HUES48 (cell line): ENCODE measurements around the gene BNC2.

ENCODE experiments used
- H3K27ac ChIP-seq: one replicate; pipeline ENCODE4 v1.7.0; 2013; ENCODE audit warnings: low read depth, low read length, inconsistent platforms
- H3K27me3 ChIP-seq: 2 replicates; pipeline ENCODE4 v1.6.1; 2013; ENCODE audit warnings: mild to moderate bottlenecking, low read length; ENCODE audit not compliant: control insufficient read depth, insufficient read depth
- H3K36me3 ChIP-seq: 2 replicates; pipeline ENCODE4 v1.6.1; 2013; ENCODE audit warnings: low read length; ENCODE audit not compliant: control insufficient read depth, insufficient read depth
- H3K4me1 ChIP-seq: 2 replicates; pipeline ENCODE4 v1.6.1; 2013; ENCODE audit warnings: mild to moderate bottlenecking, low read length; ENCODE audit not compliant: control insufficient read depth, insufficient read depth
- H3K4me3 ChIP-seq: 2 replicates; pipeline ENCODE4 v1.5.1; 2013; ENCODE audit warnings: mild to moderate bottlenecking, low read depth, low read length
- H3K9ac ChIP-seq: 2 replicates; pipeline ENCODE4 v1.6.1; 2013; ENCODE audit warnings: mild to moderate bottlenecking, low read depth, low read length, moderate library complexity
- H3K9me3 ChIP-seq: 2 replicates; pipeline ENCODE4 v1.6.1; 2013; ENCODE audit warnings: low read length; ENCODE audit not compliant: control insufficient read depth, insufficient read depth

Gene BNC2

GRCh38 chr9:16816011-16816410 is 54.5 kb downstream of the BNC2 start:
- no peaks in the 10 kb centered on the region for H3K9me3 ChIP-seq
- no peaks in the 10 kb centered on the region for H3K36me3 ChIP-seq
- no peaks in the 10 kb centered on the region for H3K27me3 ChIP-seq
- H3K4me3 ChIP-seq = no peak overlapping the region
- peak overlapping the region; percentile 28 for H3K27ac ChIP-seq
- peaks cover 44% of the 10 kb centered on the region for H3K4me1 ChIP-seq
- H3K9ac ChIP-seq = no peak overlapping the region

GRCh38 chr9:16815079-16815478 is 55.4 kb downstream of the BNC2 start:
- H3K9ac ChIP-seq = no peak overlapping the region
- H3K4me1 ChIP-seq = peaks cover 50% of the 10 kb centered on the region
- H3K27ac ChIP-seq = no peak overlapping the region
- H3K36me3 ChIP-seq = no peaks in the 10 kb centered on the region
- no peaks in the 10 kb centered on the region for H3K27me3 ChIP-seq
- no peaks in the 10 kb centered on the region for H3K9me3 ChIP-seq
- no peak overlapping the region for H3K4me3 ChIP-seq

GRCh38 chr9:16813838-16814237 is 56.6 kb downstream of the BNC2 start:
- Histone ChIP-seq H3K27ac (no peak overlapping the region), H3K27me3 (no peaks in the 10 kb centered on the region), H3K9ac (no peak overlapping the region), H3K4me3 (no peak overlapping the region), H3K4me1 (peaks cover 61% of the 10 kb centered on the region), H3K9me3 (no peaks in the 10 kb centered on the region), H3K36me3 (no peaks in the 10 kb centered on the region)

GRCh38 chr9:16811987-16812685 is 58.3 kb downstream of the BNC2 start:
- Histone ChIP-seq H3K9me3 (no peaks in the 10 kb centered on the region), H3K4me3 (no peak overlapping the region), H3K27ac (peak overlapping the region; percentile 54), H3K27me3 (no peaks in the 10 kb centered on the region), H3K4me1 (peaks cover 71% of the 10 kb centered on the region), H3K36me3 (no peaks in the 10 kb centered on the region), H3K9ac (no peak overlapping the region; the same call in 1 of the 2 replicates)

- Histone ChIP-seq H3K9me3 (no peaks in the 10 kb centered on the region), H3K4me1 (peaks cover 64% of the 10 kb centered on the region), H3K27ac (peak overlapping the region; percentile 89), H3K4me3 (no peak overlapping the region), H3K9ac (0 out of 2 replicates have a peak overlapping the region, but pooled peaks have one; percentile 2), H3K27me3 (no peaks in the 10 kb centered on the region), H3K36me3 (no peaks in the 10 kb centered on the region)
Measured at GRCh38 chr9:16809912-16810610, 60.4 kb downstream of the BNC2 start.

- H3K4me1 ChIP-seq = peaks cover 78% of the 10 kb centered on the region
Measured at GRCh38 chr9:16806674-16807073, 63.8 kb downstream of the BNC2 start.

GRCh38 chr9:16803648-16804047 is 66.8 kb downstream of the BNC2 start:
- no peaks in the 10 kb centered on the region for H3K27me3 ChIP-seq
- no peaks in the 10 kb centered on the region for H3K9me3 ChIP-seq
- no peak overlapping the region for H3K27ac ChIP-seq
- peaks cover 68% of the 10 kb centered on the region for H3K4me1 ChIP-seq
- no peak overlapping the region for H3K4me3 ChIP-seq
- no peaks in the 10 kb centered on the region for H3K36me3 ChIP-seq
- H3K9ac ChIP-seq = no peak overlapping the region

More at GRCh38 chr9:16806674-16807073, 63.8 kb downstream of the BNC2 start:
- Histone ChIP-seq H3K27ac (no peak overlapping the region), H3K9me3 (no peaks in the 10 kb centered on the region), H3K9ac (no peak overlapping the region), H3K4me3 (no peak overlapping the region), H3K36me3 (no peaks in the 10 kb centered on the region), H3K27me3 (no peaks in the 10 kb centered on the region)

GRCh38 chr9:16801871-16802466 is 68.5 kb downstream of the BNC2 start:
- Histone ChIP-seq H3K4me1 (peaks cover 64% of the 10 kb centered on the region), H3K4me3 (no peak overlapping the region), H3K36me3 (no peaks in the 10 kb centered on the region)

GRCh38 chr9:16796304-16796825 is 74.1 kb downstream of the BNC2 start:
- Histone ChIP-seq H3K36me3 (no peaks in the 10 kb centered on the region), H3K27me3 (no peaks in the 10 kb centered on the region), H3K9ac (no peak overlapping the region), H3K9me3 (no peaks in the 10 kb centered on the region), H3K27ac (no peak overlapping the region), H3K4me3 (no peak overlapping the region), H3K4me1 (peaks cover 44% of the 10 kb centered on the region)

More at GRCh38 chr9:16801871-16802466, 68.5 kb downstream of the BNC2 start:
- Histone ChIP-seq H3K9ac (no peak overlapping the region), H3K27ac (no peak overlapping the region), H3K27me3 (no peaks in the 10 kb centered on the region), H3K9me3 (no peaks in the 10 kb centered on the region)

- Histone ChIP-seq H3K27me3 (no peaks in the 10 kb centered on the region), H3K27ac (no peak overlapping the region), H3K9ac (no peak overlapping the region), H3K4me3 (no peak overlapping the region), H3K36me3 (no peaks in the 10 kb centered on the region), H3K9me3 (no peaks in the 10 kb centered on the region), H3K4me1 (peaks cover 37% of the 10 kb centered on the region)
Measured at GRCh38 chr9:16794871-16795639, 75.4 kb downstream of the BNC2 start.
